GM23338 (cell line): ENCODE data around the gene EXOSC7. TPM values are rescaled to one million over a fixed set of nuclear protein-coding genes. Genes with fewer than 3 reads are reported as not detected.

Experiments
- ATAC-seq: fragments of 200-7000 bp; cut with Tn5 transposase; 3 replicates; pipeline ENCODE4 v1.9.1; 2020
- DNase-seq: peaks from one replicate; pipeline ENCODE4 v3.0.0-alpha.2; 2015; ENCODE audit warnings: low spot score
- H2AFZ ChIP-seq: fragments of 200-600 bp; sonication (generic); 2 replicates; pipeline ENCODE4 v1.8.0; 2016; ENCODE audit warnings: antibody characterized with exemption, mild to moderate bottlenecking, moderate library complexity
- H3F3A ChIP-seq: fragments of 200-600 bp; sonication (generic); replicated peaks from 2 replicates; pipeline ENCODE4 v1.8.0; 2017; ENCODE audit warnings: antibody characterized with exemption, mixed run types, low read depth
- H3K27ac ChIP-seq: fragments of 200-600 bp; sonication (generic); 2 replicates; pipeline ENCODE4 v1.6.1; 2016; ENCODE audit warnings: low read depth
- H3K27me3 ChIP-seq: fragments of 200-600 bp; sonication (generic); 2 replicates; pipeline ENCODE4 v1.8.0; 2016; ENCODE audit warnings: mild to moderate bottlenecking, mixed run types, moderate library complexity; ENCODE audit not compliant: insufficient read depth
- H3K36me3 ChIP-seq: fragments of 200-600 bp; sonication (generic); 2 replicates; pipeline ENCODE4 v1.8.0; 2016; ENCODE audit warnings: mild to moderate bottlenecking; ENCODE audit not compliant: insufficient read depth
- H3K4me1 ChIP-seq: fragments of 200-600 bp; sonication (generic); 2 replicates; pipeline ENCODE4 v1.8.0; 2016; ENCODE audit warnings: mild to moderate bottlenecking, moderate library complexity; ENCODE audit not compliant: insufficient read depth
- H3K4me2 ChIP-seq: fragments of 200-600 bp; sonication (generic); 2 replicates; pipeline ENCODE4 v1.7.1; 2017; ENCODE audit warnings: mixed run types
- H3K4me3 ChIP-seq: fragments of 200-600 bp; sonication (generic); 2 replicates; pipeline ENCODE4 v1.6.1; 2016; ENCODE audit warnings: mixed run types
- H3K79me2 ChIP-seq: fragments of 200-600 bp; sonication (generic); replicated peaks from 2 replicates; pipeline ENCODE4 v1.8.0; 2017; ENCODE audit warnings: mild to moderate bottlenecking; ENCODE audit not compliant: insufficient read depth
- H3K9me2 ChIP-seq: fragments of 200-600 bp; sonication (generic); 2 replicates; pipeline ENCODE4 v1.8.0; 2017; ENCODE audit not compliant: insufficient read depth
- H4K20me1 ChIP-seq: fragments of 200-600 bp; sonication (generic); replicated peaks from 2 replicates; pipeline ENCODE4 v1.8.0; 2017; ENCODE audit warnings: mild to moderate bottlenecking; ENCODE audit not compliant: insufficient read depth
- H3K27ac Mint-ChIP-seq: 2 replicates; pipeline ENCODE4 v1.8.0; 2020; ENCODE audit warnings: inconsistent platforms, mild to moderate bottlenecking, moderate library complexity, mixed read lengths
- H3K27me3 Mint-ChIP-seq: 3 replicates; pipeline ENCODE4 v1.8.0; 2022; ENCODE audit warnings: low read depth, mild to moderate bottlenecking, moderate library complexity, mixed read lengths, inconsistent platforms; ENCODE audit not compliant: insufficient read depth, poor library complexity
- H3K36me3 Mint-ChIP-seq: 3 replicates; pipeline ENCODE4 v1.8.0; 2021; ENCODE audit warnings: low read depth, mild to moderate bottlenecking, inconsistent platforms, moderate library complexity, mixed read lengths
- H3K4me1 Mint-ChIP-seq: 3 replicates; pipeline ENCODE4 v1.8.0; 2020; ENCODE audit warnings: mild to moderate bottlenecking, inconsistent platforms, mixed read lengths
- H3K4me3 Mint-ChIP-seq: 3 replicates; pipeline ENCODE4 v1.8.0; 2021; ENCODE audit warnings: moderate library complexity, mild to moderate bottlenecking, inconsistent platforms, mixed read lengths
- H3K9me3 Mint-ChIP-seq: 3 replicates; pipeline ENCODE4 v1.8.0; 2020; ENCODE audit warnings: moderate library complexity, mild to moderate bottlenecking, inconsistent platforms, mixed read lengths
- CREB1 ChIP-seq: fragments of 250-450 bp; sonication (Bioruptor Pico); IDR thresholded peaks from 2 replicates; pipeline ENCODE4 v1.5.0; 2020; ENCODE audit warnings: low read depth, mild to moderate bottlenecking, moderate library complexity
- EZH2 ChIP-seq: fragments of 200-600 bp; sonication (generic); IDR thresholded peaks from one replicate; pipeline ENCODE4 v1.8.0; 2017; ENCODE audit warnings: antibody characterized with exemption, mild to moderate bottlenecking, low read depth; ENCODE audit not compliant: unreplicated experiment
- JUNB ChIP-seq: IDR thresholded peaks from one replicate; pipeline ENCODE4 v1.6.1; 2016; ENCODE audit warnings: antibody characterized with exemption; ENCODE audit not compliant: unreplicated experiment
- NANOG ChIP-seq: IDR thresholded peaks from 2 replicates; pipeline ENCODE4 v1.6.1; 2016; ENCODE audit warnings: antibody characterized with exemption, borderline replicate concordance
- POLR2AphosphoS5 ChIP-seq: IDR thresholded peaks from 2 replicates; pipeline ENCODE4 v1.6.1; 2016; ENCODE audit warnings: antibody characterized with exemption, low read depth
- STAT1 ChIP-seq: IDR thresholded peaks from one replicate; pipeline ENCODE4 v1.6.1; 2016; ENCODE audit warnings: antibody characterized with exemption; ENCODE audit not compliant: unreplicated experiment
- ZNF114 ChIP-seq: fragments of 250-450 bp; sonication (Bioruptor Pico); IDR thresholded peaks from 2 replicates; pipeline ENCODE4 v1.5.0; 2020; ENCODE audit warnings: mild to moderate bottlenecking, moderate library complexity
- ZNF331 ChIP-seq: fragments of 250-450 bp; sonication (Bioruptor Pico); IDR thresholded peaks from 2 replicates; pipeline ENCODE4 v1.5.0; 2020; ENCODE audit warnings: low read depth, mild to moderate bottlenecking, moderate library complexity
- polyA plus RNA-seq: library from polyadenylated mRNA; unstranded; fragments of >200 nt; fragmentation: Nextera tagmentation; extraction: Ambion mirVana; gene quantifications from 2 replicates; pipeline ENCODE4 v1.2.1, GENCODE V29; 2016
- total RNA-seq: library from RNA; depleted of rRNA; stranded (reverse); fragments of >200 nt; shearing (Covaris generic); gene quantifications from 2 replicates; pipeline ENCODE4 v1.2.3, GENCODE V29; 2014
- TF ChIP-seq, protein P1 (sequence below): IDR thresholded peaks from one replicate; pipeline ENCODE4 v1.6.1; 2018; ENCODE audit warnings: antibody characterized with exemption; ENCODE audit not compliant: unreplicated experiment
- TF ChIP-seq, protein P2 (sequence below): IDR thresholded peaks from 2 replicates; pipeline ENCODE4 v1.6.1; 2016; ENCODE audit warnings: antibody characterized with exemption
- TF ChIP-seq, protein P3 (sequence below), 2 experiments: fragments of 200-600 bp in 1 of 2; sonication (generic) in 1 of 2; conservative IDR thresholded peaks; 2 replicates each; pipeline versions ENCODE4 v1.5.1 to v1.6.1; 2016 to 2017; ENCODE audit warnings: antibody characterized with exemption in 2 of 2, low read depth in 2 of 2, mild to moderate bottlenecking in 2 of 2, moderate library complexity in 1 of 2
- TF ChIP-seq, protein P4 (sequence below): fragments of 250-450 bp; sonication (Bioruptor Pico); IDR thresholded peaks from 2 replicates; pipeline ENCODE4 v1.5.0; 2020; ENCODE audit warnings: mild to moderate bottlenecking, moderate library complexity

The EXOSC7 gene
- total and polyA plus RNA-seq, 2 experiments from 2014 or later, result 84.8 to 120 TPM

DNA sequence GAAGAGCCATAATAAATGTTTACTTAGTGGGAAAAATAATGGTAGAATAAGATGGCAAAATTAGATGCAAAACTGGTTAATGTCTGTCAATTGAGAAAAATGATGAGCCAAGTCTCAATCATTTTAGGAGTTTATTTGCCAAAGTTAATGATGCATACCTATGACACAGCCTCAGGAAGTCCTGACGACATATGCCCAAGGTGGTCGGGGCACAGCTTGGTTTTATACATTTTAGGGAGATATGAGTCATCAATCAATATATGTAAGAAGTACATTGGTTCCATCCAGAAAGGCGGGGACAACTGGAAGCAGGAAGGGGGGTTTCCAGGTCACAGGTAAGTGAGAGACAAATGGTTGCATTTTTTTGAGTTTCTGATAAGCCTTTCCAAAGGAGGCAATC lies 81.5 kb downstream of the EXOSC7 start (continued):
- TF ChIP-seq, protein P1, sequence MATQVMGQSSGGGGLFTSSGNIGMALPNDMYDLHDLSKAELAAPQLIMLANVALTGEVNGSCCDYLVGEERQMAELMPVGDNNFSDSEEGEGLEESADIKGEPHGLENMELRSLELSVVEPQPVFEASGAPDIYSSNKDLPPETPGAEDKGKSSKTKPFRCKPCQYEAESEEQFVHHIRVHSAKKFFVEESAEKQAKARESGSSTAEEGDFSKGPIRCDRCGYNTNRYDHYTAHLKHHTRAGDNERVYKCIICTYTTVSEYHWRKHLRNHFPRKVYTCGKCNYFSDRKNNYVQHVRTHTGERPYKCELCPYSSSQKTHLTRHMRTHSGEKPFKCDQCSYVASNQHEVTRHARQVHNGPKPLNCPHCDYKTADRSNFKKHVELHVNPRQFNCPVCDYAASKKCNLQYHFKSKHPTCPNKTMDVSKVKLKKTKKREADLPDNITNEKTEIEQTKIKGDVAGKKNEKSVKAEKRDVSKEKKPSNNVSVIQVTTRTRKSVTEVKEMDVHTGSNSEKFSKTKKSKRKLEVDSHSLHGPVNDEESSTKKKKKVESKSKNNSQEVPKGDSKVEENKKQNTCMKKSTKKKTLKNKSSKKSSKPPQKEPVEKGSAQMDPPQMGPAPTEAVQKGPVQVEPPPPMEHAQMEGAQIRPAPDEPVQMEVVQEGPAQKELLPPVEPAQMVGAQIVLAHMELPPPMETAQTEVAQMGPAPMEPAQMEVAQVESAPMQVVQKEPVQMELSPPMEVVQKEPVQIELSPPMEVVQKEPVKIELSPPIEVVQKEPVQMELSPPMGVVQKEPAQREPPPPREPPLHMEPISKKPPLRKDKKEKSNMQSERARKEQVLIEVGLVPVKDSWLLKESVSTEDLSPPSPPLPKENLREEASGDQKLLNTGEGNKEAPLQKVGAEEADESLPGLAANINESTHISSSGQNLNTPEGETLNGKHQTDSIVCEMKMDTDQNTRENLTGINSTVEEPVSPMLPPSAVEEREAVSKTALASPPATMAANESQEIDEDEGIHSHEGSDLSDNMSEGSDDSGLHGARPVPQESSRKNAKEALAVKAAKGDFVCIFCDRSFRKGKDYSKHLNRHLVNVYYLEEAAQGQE, result no peak
- TF ChIP-seq NANOG (no peak), EZH2 (no peak), ZNF114 (CRISPR knock-in tag) (no peak), JUNB (no peak), ZNF331 (CRISPR knock-in tag) (no peak)
- TF ChIP-seq, protein P2, sequence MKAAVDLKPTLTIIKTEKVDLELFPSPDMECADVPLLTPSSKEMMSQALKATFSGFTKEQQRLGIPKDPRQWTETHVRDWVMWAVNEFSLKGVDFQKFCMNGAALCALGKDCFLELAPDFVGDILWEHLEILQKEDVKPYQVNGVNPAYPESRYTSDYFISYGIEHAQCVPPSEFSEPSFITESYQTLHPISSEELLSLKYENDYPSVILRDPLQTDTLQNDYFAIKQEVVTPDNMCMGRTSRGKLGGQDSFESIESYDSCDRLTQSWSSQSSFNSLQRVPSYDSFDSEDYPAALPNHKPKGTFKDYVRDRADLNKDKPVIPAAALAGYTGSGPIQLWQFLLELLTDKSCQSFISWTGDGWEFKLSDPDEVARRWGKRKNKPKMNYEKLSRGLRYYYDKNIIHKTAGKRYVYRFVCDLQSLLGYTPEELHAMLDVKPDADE, result no peak

DNA sequence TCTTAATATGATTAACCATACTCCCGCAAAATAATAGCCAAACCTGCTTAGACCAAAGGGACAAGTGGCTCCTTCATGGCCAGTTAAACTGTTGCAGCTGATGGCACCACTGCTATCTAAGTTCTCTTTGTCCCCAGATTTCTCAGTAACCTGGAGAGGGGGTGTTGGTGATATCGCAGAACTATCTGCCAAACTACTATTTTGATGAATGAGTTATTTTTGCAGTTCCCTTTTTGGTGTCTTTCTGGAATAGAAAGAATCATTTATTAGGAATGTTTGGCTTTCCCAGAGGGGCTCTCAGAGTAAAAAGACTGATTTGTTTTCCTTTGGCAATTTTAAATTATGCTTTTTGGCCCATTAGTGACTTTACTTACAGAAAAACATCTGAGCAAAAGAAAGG lies 83.1 kb downstream of the EXOSC7 start:
- Histone ChIP-seq H3K36me3 (no peaks in the 10 kb centered on the region), H3K9me2 (no peaks in the 10 kb centered on the region), H3K4me2 (no peak overlapping the region), H4K20me1 (peaks cover 3% of the 10 kb centered on the region; the same call in 1 of the 2 replicates), H3K4me1 (peaks cover 13% of the 10 kb centered on the region), H2AFZ (no peak overlapping the region), H3K27me3 (peaks cover 70% of the 10 kb centered on the region), H3K79me2 (no peaks in the 10 kb centered on the region), H3F3A (no peaks in the 10 kb centered on the region), H3K27ac (no peak overlapping the region), H3K4me3 (no peak overlapping the region)
- ATAC-seq, result no peak
- Mint-ChIP-seq H3K9me3 (no peaks in the 10 kb centered on the region), H3K27ac (no peak overlapping the region), H3K4me3 (no peak overlapping the region), H3K4me1 (peaks cover 26% of the 10 kb centered on the region), H3K27me3 (peaks cover 48% of the 10 kb centered on the region), H3K36me3 (no peaks in the 10 kb centered on the region)
- no peak for DNase-seq
- no peak for TF ChIP-seq POLR2AphosphoS5
- TF ChIP-seq CREB1 (CRISPR knock-in tag), result no peak
- no peak for TF ChIP-seq JUNB
- TF ChIP-seq, protein P2, result no peak
- TF ChIP-seq, protein P3, sequence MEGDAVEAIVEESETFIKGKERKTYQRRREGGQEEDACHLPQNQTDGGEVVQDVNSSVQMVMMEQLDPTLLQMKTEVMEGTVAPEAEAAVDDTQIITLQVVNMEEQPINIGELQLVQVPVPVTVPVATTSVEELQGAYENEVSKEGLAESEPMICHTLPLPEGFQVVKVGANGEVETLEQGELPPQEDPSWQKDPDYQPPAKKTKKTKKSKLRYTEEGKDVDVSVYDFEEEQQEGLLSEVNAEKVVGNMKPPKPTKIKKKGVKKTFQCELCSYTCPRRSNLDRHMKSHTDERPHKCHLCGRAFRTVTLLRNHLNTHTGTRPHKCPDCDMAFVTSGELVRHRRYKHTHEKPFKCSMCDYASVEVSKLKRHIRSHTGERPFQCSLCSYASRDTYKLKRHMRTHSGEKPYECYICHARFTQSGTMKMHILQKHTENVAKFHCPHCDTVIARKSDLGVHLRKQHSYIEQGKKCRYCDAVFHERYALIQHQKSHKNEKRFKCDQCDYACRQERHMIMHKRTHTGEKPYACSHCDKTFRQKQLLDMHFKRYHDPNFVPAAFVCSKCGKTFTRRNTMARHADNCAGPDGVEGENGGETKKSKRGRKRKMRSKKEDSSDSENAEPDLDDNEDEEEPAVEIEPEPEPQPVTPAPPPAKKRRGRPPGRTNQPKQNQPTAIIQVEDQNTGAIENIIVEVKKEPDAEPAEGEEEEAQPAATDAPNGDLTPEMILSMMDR (conservative IDR thresholded peaks at IDR 0.05; ENCODE audit: low read depth in 2 of 2), result no peak
- no peak for TF ChIP-seq ZNF331 (CRISPR knock-in tag)
- TF ChIP-seq, protein P4, sequence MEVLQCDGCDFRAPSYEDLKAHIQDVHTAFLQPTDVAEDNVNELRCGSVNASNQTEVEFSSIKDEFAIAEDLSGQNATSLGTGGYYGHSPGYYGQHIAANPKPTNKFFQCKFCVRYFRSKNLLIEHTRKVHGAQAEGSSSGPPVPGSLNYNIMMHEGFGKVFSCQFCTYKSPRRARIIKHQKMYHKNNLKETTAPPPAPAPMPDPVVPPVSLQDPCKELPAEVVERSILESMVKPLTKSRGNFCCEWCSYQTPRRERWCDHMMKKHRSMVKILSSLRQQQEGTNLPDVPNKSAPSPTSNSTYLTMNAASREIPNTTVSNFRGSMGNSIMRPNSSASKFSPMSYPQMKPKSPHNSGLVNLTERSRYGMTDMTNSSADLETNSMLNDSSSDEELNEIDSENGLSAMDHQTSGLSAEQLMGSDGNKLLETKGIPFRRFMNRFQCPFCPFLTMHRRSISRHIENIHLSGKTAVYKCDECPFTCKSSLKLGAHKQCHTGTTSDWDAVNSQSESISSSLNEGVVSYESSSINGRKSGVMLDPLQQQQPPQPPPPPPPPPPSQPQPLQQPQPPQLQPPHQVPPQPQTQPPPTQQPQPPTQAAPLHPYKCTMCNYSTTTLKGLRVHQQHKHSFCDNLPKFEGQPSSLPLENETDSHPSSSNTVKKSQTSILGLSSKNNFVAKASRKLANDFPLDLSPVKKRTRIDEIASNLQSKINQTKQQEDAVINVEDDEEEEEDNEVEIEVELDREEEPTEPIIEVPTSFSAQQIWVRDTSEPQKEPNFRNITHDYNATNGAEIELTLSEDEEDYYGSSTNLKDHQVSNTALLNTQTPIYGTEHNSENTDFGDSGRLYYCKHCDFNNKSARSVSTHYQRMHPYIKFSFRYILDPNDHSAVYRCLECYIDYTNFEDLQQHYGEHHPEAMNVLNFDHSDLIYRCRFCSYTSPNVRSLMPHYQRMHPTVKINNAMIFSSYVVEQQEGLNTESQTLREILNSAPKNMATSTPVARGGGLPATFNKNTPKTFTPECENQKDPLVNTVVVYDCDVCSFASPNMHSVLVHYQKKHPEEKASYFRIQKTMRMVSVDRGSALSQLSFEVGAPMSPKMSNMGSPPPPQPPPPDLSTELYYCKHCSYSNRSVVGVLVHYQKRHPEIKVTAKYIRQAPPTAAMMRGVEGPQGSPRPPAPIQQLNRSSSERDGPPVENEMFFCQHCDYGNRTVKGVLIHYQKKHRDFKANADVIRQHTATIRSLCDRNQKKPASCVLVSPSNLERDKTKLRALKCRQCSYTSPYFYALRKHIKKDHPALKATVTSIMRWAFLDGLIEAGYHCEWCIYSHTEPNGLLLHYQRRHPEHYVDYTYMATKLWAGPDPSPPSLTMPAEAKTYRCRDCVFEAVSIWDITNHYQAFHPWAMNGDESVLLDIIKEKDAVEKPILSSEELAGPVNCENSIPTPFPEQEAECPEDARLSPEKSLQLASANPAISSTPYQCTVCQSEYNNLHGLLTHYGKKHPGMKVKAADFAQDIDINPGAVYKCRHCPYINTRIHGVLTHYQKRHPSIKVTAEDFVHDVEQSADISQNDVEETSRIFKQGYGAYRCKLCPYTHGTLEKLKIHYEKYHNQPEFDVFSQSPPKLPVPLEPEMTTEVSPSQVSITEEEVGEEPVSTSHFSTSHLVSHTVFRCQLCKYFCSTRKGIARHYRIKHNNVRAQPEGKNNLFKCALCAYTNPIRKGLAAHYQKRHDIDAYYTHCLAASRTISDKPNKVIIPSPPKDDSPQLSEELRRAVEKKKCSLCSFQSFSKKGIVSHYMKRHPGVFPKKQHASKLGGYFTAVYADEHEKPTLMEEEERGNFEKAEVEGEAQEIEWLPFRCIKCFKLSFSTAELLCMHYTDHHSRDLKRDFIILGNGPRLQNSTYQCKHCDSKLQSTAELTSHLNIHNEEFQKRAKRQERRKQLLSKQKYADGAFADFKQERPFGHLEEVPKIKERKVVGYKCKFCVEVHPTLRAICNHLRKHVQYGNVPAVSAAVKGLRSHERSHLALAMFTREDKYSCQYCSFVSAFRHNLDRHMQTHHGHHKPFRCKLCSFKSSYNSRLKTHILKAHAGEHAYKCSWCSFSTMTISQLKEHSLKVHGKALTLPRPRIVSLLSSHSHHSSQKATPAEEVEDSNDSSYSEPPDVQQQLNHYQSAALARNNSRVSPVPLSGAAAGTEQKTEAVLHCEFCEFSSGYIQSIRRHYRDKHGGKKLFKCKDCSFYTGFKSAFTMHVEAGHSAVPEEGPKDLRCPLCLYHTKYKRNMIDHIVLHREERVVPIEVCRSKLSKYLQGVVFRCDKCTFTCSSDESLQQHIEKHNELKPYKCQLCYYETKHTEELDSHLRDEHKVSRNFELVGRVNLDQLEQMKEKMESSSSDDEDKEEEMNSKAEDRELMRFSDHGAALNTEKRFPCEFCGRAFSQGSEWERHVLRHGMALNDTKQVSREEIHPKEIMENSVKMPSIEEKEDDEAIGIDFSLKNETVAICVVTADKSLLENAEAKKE (CRISPR knock-in tag), result no peak
- no peak for TF ChIP-seq STAT1
- no peak for TF ChIP-seq ZNF114 (CRISPR knock-in tag)
- TF ChIP-seq NANOG, result no peak
